Measurements from ENCODE around the gene SLC2A8. TPM values are rescaled to one million over a fixed set of nuclear protein-coding genes. Genes with fewer than 3 reads are reported as not detected.

SLC2A8 gene
- polyA plus RNA-seq, 3 donors, result 6.6 to 8.7 (median 6.6) TPM

DNA sequence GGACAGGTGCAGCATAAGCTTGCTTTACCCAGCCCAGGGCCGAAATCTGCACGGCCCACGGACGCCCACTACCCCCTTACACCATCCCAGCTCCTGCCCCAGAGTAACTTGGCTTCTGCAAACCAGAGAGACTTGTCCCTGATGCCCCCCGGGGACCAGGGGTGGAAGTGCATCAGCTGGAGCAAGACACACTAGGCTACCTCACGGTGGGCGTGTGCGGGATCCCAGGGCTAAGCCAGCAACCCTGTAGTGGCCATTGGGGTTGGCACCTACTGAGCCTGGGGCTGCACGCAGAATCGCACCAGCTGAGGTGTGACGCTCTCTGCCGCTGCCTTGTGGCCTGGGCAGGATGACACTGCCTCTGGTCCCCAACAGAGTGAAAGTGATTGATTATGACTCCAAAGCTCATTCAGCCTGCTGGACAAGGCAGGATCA lies 21.1 kb downstream of the SLC2A8 start:
- H3K36me3 ChIP-seq (replicated peaks in 1 of 2; ENCODE audit: control insufficient read depth in 1 of 2, insufficient read depth in 2 of 2, low read length in 2 of 2), result no peaks in the 10 kb centered on the region
- no peak overlapping the region for H3K27ac ChIP-seq (ENCODE audit: low read depth in 1 of 2, low read length in 2 of 2)
- peaks cover 16% of the 10 kb centered on the region for H3K4me1 Mint-ChIP-seq
- H3K27me3 Mint-ChIP-seq (ENCODE audit: low read depth in 3 of 3), result peaks cover 11 to 17% (median 13%) of the 10 kb centered on the region in 3 donors
- no peaks in the 10 kb centered on the region for H4K20me1 ChIP-seq (ENCODE audit: insufficient read depth, low read length)
- peak in 1 of 3 donors; percentile 26 for DNase-seq
- WGBS (ENCODE audit: insufficient coverage), result 65% methylated on average over 8 of the region's 12 CpGs
- intact Hi-C loops (cut with micrococcal nuclease), result no loop called here
- H3K27ac Mint-ChIP-seq, result no peak overlapping the region
- H3K36me3 Mint-ChIP-seq, result peaks cover 0 to 5% of the 10 kb centered on the region in 2 donors
- H3K79me2 ChIP-seq (ENCODE audit: insufficient read depth, low read length), result peaks cover 10% of the 10 kb centered on the region
- no peaks in the 10 kb centered on the region for H3K9me3 ChIP-seq (replicated peaks in 1 of 2; ENCODE audit: control insufficient read depth in 1 of 2, insufficient read depth in 1 of 2, low read length in 2 of 2)
- H3K9me3 Mint-ChIP-seq, result no peaks in the 10 kb centered on the region
- no peak overlapping the region for H3K4me3 ChIP-seq (replicated peaks in 1 of 3; ENCODE audit: low read depth in 2 of 3, low read length in 3 of 3)
- TF ChIP-seq, protein P1, sequence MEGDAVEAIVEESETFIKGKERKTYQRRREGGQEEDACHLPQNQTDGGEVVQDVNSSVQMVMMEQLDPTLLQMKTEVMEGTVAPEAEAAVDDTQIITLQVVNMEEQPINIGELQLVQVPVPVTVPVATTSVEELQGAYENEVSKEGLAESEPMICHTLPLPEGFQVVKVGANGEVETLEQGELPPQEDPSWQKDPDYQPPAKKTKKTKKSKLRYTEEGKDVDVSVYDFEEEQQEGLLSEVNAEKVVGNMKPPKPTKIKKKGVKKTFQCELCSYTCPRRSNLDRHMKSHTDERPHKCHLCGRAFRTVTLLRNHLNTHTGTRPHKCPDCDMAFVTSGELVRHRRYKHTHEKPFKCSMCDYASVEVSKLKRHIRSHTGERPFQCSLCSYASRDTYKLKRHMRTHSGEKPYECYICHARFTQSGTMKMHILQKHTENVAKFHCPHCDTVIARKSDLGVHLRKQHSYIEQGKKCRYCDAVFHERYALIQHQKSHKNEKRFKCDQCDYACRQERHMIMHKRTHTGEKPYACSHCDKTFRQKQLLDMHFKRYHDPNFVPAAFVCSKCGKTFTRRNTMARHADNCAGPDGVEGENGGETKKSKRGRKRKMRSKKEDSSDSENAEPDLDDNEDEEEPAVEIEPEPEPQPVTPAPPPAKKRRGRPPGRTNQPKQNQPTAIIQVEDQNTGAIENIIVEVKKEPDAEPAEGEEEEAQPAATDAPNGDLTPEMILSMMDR (IDR thresholded peaks at IDR 0.05), result no peak
- no peak overlapping the region for H3K4me3 Mint-ChIP-seq
- no peaks in the 10 kb centered on the region for H3K27me3 ChIP-seq (ENCODE audit: control insufficient read depth in 2 of 2, insufficient read depth in 2 of 2, low read length in 2 of 2)
- no peak overlapping the region for H3K4me2 ChIP-seq (replicated peaks; ENCODE audit: extremely low read depth, low read length, poor library complexity, severe bottlenecking)
- H3K9ac ChIP-seq (ENCODE audit: insufficient read depth, low read length, poor library complexity, severe bottlenecking), result no peak overlapping the region
- H3K4me1 ChIP-seq (ENCODE audit: control insufficient read depth in 1 of 2, insufficient read depth in 2 of 2, low read length in 2 of 2), result peaks cover 10 to 14% of the 10 kb centered on the region in 2 donors
- H2AFZ ChIP-seq (ENCODE audit: insufficient read depth, low read depth, low read length, poor library complexity, severe bottlenecking), result no peak overlapping the region

DNA sequence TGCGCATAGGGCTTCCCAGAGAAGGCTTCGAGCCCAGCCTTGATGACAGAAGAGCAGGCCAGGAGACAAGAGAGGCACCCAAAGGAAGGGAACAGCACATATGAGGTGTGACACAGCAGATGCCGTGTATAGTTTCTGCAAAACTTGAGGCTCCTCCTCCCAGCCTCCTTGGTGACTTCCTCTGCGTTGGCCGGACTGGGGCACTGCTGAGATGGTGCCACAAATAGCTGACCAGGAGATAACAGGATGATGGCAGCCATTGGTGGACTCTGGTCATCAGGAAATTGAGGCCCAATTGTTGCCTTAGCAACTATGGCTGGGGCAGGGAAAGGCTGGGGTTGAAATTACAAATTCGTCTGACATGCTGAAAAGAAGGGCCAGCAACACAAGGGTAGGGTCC lies 22.4 kb downstream of the SLC2A8 start:
- H3K4me3 ChIP-seq (replicated peaks in 1 of 3; ENCODE audit: low read depth in 2 of 3, low read length in 3 of 3), result peak overlapping the region in 1 of 3 experiments; percentile 35

More for the DNA sequence above, 22.4 kb downstream of the SLC2A8 start:
- no peak overlapping the region for H2AFZ ChIP-seq (ENCODE audit: insufficient read depth, low read depth, low read length, poor library complexity, severe bottlenecking)
- H3K9ac ChIP-seq (ENCODE audit: insufficient read depth, low read length, poor library complexity, severe bottlenecking), result no peak overlapping the region
- H3K4me2 ChIP-seq (replicated peaks; ENCODE audit: extremely low read depth, low read length, poor library complexity, severe bottlenecking), result no peak overlapping the region
- Mint-ChIP-seq H3K36me3 (peaks cover 0 to 3% of the 10 kb centered on the region in 2 donors), H3K27me3 (ENCODE audit: low read depth in 3 of 3) (peaks cover 7 to 14% (median 13%) of the 10 kb centered on the region in 3 donors), H3K4me3 (no peak overlapping the region), H3K4me1 (peaks cover 23% of the 10 kb centered on the region), H3K27ac (peak overlapping the region in 1 of 7 donors; percentile 42), H3K9me3 (no peaks in the 10 kb centered on the region)
- H3K36me3 ChIP-seq (replicated peaks in 1 of 2; ENCODE audit: control insufficient read depth in 1 of 2, insufficient read depth in 2 of 2, low read length in 2 of 2), result no peaks in the 10 kb centered on the region
- H3K79me2 ChIP-seq (ENCODE audit: insufficient read depth, low read length), result peaks cover 21% of the 10 kb centered on the region
- no peak for DNase-seq
- no CpG with 5 or more reads among the region's 6 CpGs for WGBS (ENCODE audit: insufficient coverage)
- no peaks in the 10 kb centered on the region for H3K9me3 ChIP-seq (replicated peaks in 1 of 2; ENCODE audit: control insufficient read depth in 1 of 2, insufficient read depth in 1 of 2, low read length in 2 of 2)
- TF ChIP-seq, protein P1 (IDR thresholded peaks at IDR 0.05), result no peak
- H3K27ac ChIP-seq (ENCODE audit: low read depth in 1 of 2, low read length in 2 of 2), result no peak overlapping the region
- no peaks in the 10 kb centered on the region for H3K27me3 ChIP-seq (ENCODE audit: control insufficient read depth in 2 of 2, insufficient read depth in 2 of 2, low read length in 2 of 2)
- intact Hi-C loops (cut with micrococcal nuclease), result no loop called here
- no peaks in the 10 kb centered on the region for H4K20me1 ChIP-seq (ENCODE audit: insufficient read depth, low read length)
- peaks cover 16 to 21% of the 10 kb centered on the region in 2 donors for H3K4me1 ChIP-seq (ENCODE audit: control insufficient read depth in 1 of 2, insufficient read depth in 2 of 2, low read length in 2 of 2)

All from CD14-positive monocyte (primary cell).